Neural progenitor cell (in vitro differentiated cells): ENCODE data around the gene GNA15. TPM values are rescaled to one million over a fixed set of nuclear protein-coding genes. Genes with fewer than 3 reads are reported as not detected.
A peak's percentile ranks its signal among the peaks of the same experiment; 100 is the strongest.
"Not testable (repeated sequence)": the region's sequence is repeated elsewhere in the genome, so short reads cannot be mapped to it uniquely, and the experiment has no call there.

Experiments
- DNase-seq: peaks from one replicate; pipeline ENCODE4 v3.0.0-alpha.2; 2016; ENCODE audit warnings: low spot score
- H2AFZ ChIP-seq: fragments of 200-600 bp; sonication (generic); replicated peaks from 2 replicates; pipeline ENCODE4 v1.6.1; 2016; ENCODE audit warnings: antibody characterized with exemption
- H3F3A ChIP-seq: fragments of 200-600 bp; sonication (generic); 2 replicates; pipeline ENCODE4 v1.6.1; 2016; ENCODE audit warnings: antibody characterized with exemption, low read depth
- H3K27ac ChIP-seq: fragments of 200-600 bp; sonication (generic); 2 replicates; pipeline ENCODE4 v1.5.1; 2016; ENCODE audit warnings: mild to moderate bottlenecking
- H3K27me3 ChIP-seq: fragments of 200-600 bp; sonication (generic); 2 replicates; pipeline ENCODE4 v1.6.1; 2016; ENCODE audit warnings: mild to moderate bottlenecking, moderate library complexity
- H3K36me3 ChIP-seq: fragments of 200-600 bp; sonication (generic); 2 replicates; pipeline ENCODE4 v1.5.1; 2016
- H3K4me1 ChIP-seq: fragments of 200-600 bp; sonication (generic); 2 replicates; pipeline ENCODE4 v1.6.1; 2016; ENCODE audit warnings: mixed run types
- H3K4me2 ChIP-seq: fragments of 200-600 bp; sonication (generic); 2 replicates; pipeline ENCODE4 v1.6.1; 2016
- H3K4me3 ChIP-seq: fragments of 200-600 bp; sonication (generic); 2 replicates; pipeline ENCODE4 v1.5.1; 2016
- H3K79me2 ChIP-seq: fragments of 200-600 bp; sonication (generic); 2 replicates; pipeline ENCODE4 v1.6.1; 2016; ENCODE audit warnings: low read depth
- H3K9ac ChIP-seq: fragments of 200-600 bp; sonication (generic); 2 replicates; pipeline ENCODE4 v1.6.1; 2016
- H3K9me3 ChIP-seq: fragments of 200-600 bp; sonication (generic); 2 replicates; pipeline ENCODE4 v1.5.1; 2016; ENCODE audit warnings: low read depth
- H4K20me1 ChIP-seq: fragments of 200-600 bp; sonication (generic); 2 replicates; pipeline ENCODE4 v1.6.1; 2016; ENCODE audit warnings: low read depth
- H3K27ac Mint-ChIP-seq: 3 replicates; pipeline ENCODE4 v1.8.0; 2021; ENCODE audit warnings: mixed read lengths
- H3K27me3 Mint-ChIP-seq: 2 replicates; pipeline ENCODE4 v1.8.0; 2022; ENCODE audit warnings: low read depth, mild to moderate bottlenecking, inconsistent platforms, moderate library complexity, mixed read lengths; ENCODE audit not compliant: insufficient read depth
- H3K36me3 Mint-ChIP-seq: 3 replicates; pipeline ENCODE4 v1.8.0; 2021; ENCODE audit warnings: mixed read lengths
- H3K4me1 Mint-ChIP-seq: 3 replicates; pipeline ENCODE4 v1.8.0; 2021; ENCODE audit warnings: mixed read lengths
- H3K4me3 Mint-ChIP-seq: 3 replicates; pipeline ENCODE4 v1.8.0; 2021; ENCODE audit warnings: mild to moderate bottlenecking, moderate library complexity, mixed read lengths
- H3K9me3 Mint-ChIP-seq: 3 replicates; pipeline ENCODE4 v1.8.0; 2020; ENCODE audit warnings: mixed read lengths
- CTCF ChIP-seq: fragments of 200-600 bp; sonication (generic); IDR thresholded peaks from 2 replicates; pipeline ENCODE4 v1.5.1; 2017; ENCODE audit warnings: antibody characterized with exemption, mild to moderate bottlenecking
- EZH2 ChIP-seq: fragments of 200-600 bp; sonication (generic); IDR thresholded peaks from 2 replicates; pipeline ENCODE4 v1.6.1; 2017; ENCODE audit warnings: antibody characterized with exemption, mild to moderate bottlenecking, moderate library complexity
- EZH2phosphoT487 ChIP-seq: fragments of 200-600 bp; sonication (generic); IDR thresholded peaks from 2 replicates; pipeline ENCODE4 v1.6.1; 2017; ENCODE audit warnings: antibody characterized with exemption
- total RNA-seq: library from RNA; depleted of rRNA; stranded (reverse); fragments of >200 nt; gene quantifications from 2 replicates; pipeline ENCODE4 v1.2.3, GENCODE V29; 2015; ENCODE audit warnings: low replicate concordance

GNA15 gene
- total RNA-seq, 1 donor from 2014 or later = not detected

GRCh38 chr19:3190470-3190770 lies 54.6 kb downstream of the GNA15 start:
- Histone ChIP-seq H3K9ac (no peak overlapping the region), H3F3A (no peaks in the 10 kb centered on the region), H2AFZ (no peak overlapping the region), H3K27ac (no peak overlapping the region), H3K9me3 (no peaks in the 10 kb centered on the region), H3K4me2 (no peak overlapping the region), H3K4me1 (peaks cover 10% of the 10 kb centered on the region), H3K4me3 (no peak overlapping the region), H4K20me1 (peaks cover 56% of the 10 kb centered on the region), H3K27me3 (no peaks in the 10 kb centered on the region), H3K36me3 (no peaks in the 10 kb centered on the region), H3K79me2 (peaks cover 56% of the 10 kb centered on the region)
- TF ChIP-seq CTCF (no peak), EZH2 (no peak), EZH2phosphoT487 (no peak)
- Mint-ChIP-seq H3K4me1 (peaks cover 10% of the 10 kb centered on the region), H3K4me3 (no peak overlapping the region), H3K9me3 (no peaks in the 10 kb centered on the region), H3K27ac (no peak overlapping the region), H3K36me3 (peaks cover 5% of the 10 kb centered on the region), H3K27me3 (no peaks in the 10 kb centered on the region)
- no peak for DNase-seq

GRCh38 chr19:3190921-3191805 lies 55.3 kb downstream of the GNA15 start:
- H3K4me3 ChIP-seq = no peak overlapping the region
- DNase-seq = no peak
- H2AFZ ChIP-seq = no peak overlapping the region
- H3K9me3 Mint-ChIP-seq = no peaks in the 10 kb centered on the region
- H3K4me1 Mint-ChIP-seq = peaks cover 9% of the 10 kb centered on the region
- no peak overlapping the region for H3K27ac ChIP-seq
- peak overlapping the region; percentile 42 for H3K27ac Mint-ChIP-seq
- peaks cover 10% of the 10 kb centered on the region for H3K4me1 ChIP-seq
- H4K20me1 ChIP-seq = peaks cover 53% of the 10 kb centered on the region
- no peak overlapping the region for H3K9ac ChIP-seq
- H3K27me3 ChIP-seq = no peaks in the 10 kb centered on the region
- H3K4me3 Mint-ChIP-seq = no peak overlapping the region
- H3K27me3 Mint-ChIP-seq = no peaks in the 10 kb centered on the region
- H3K9me3 ChIP-seq = no peaks in the 10 kb centered on the region
- H3K36me3 Mint-ChIP-seq = peaks cover 5% of the 10 kb centered on the region
- TF ChIP-seq CTCF (no peak), EZH2phosphoT487 (no peak), EZH2 (no peak)
- no peak overlapping the region for H3K4me2 ChIP-seq
- H3K36me3 ChIP-seq = no peaks in the 10 kb centered on the region
- H3F3A ChIP-seq = no peaks in the 10 kb centered on the region
- peaks cover 53% of the 10 kb centered on the region for H3K79me2 ChIP-seq

- not testable (repeated sequence) for H3K4me2 ChIP-seq, H3K4me1 Mint-ChIP-seq, H3K36me3 Mint-ChIP-seq, H2AFZ ChIP-seq, H3K27me3 ChIP-seq, H3F3A ChIP-seq, H3K27me3 Mint-ChIP-seq, H3K27ac ChIP-seq, H3K36me3 ChIP-seq, H3K9me3 ChIP-seq, H3K4me1 ChIP-seq, H3K4me3 ChIP-seq, H3K4me3 Mint-ChIP-seq, H3K9me3 Mint-ChIP-seq, DNase-seq, H3K27ac Mint-ChIP-seq, H3K9ac ChIP-seq
- Histone ChIP-seq H4K20me1 (peaks cover 47% of the 10 kb centered on the region), H3K79me2 (peaks cover 47% of the 10 kb centered on the region)
These were observed 55.9 kb downstream of the GNA15 start for GRCh38 chr19:3191806-3192104.

GRCh38 chr19:3192228-3192635 lies 56.4 kb downstream of the GNA15 start:
- Histone ChIP-seq H3K9me3 (no peaks in the 10 kb centered on the region), H3K79me2 (peaks cover 42% of the 10 kb centered on the region), H3K27me3 (no peaks in the 10 kb centered on the region), H4K20me1 (peaks cover 43% of the 10 kb centered on the region), H2AFZ (no peak overlapping the region), H3K9ac (no peak overlapping the region), H3K27ac (no peak overlapping the region), H3K36me3 (no peaks in the 10 kb centered on the region), H3K4me2 (no peak overlapping the region), H3K4me1 (peaks cover under 1% of the 10 kb centered on the region), H3K4me3 (no peak overlapping the region), H3F3A (no peaks in the 10 kb centered on the region)
- no peaks in the 10 kb centered on the region for H3K27me3 Mint-ChIP-seq
- no peak for TF ChIP-seq EZH2phosphoT487
- no peak for TF ChIP-seq CTCF
- no peak for TF ChIP-seq EZH2
- no peak overlapping the region for H3K27ac Mint-ChIP-seq
- H3K36me3 Mint-ChIP-seq = peaks cover 5% of the 10 kb centered on the region
- DNase-seq = no peak
- H3K4me1 Mint-ChIP-seq = peaks cover 1% of the 10 kb centered on the region
- H3K9me3 Mint-ChIP-seq = no peaks in the 10 kb centered on the region
- no peak overlapping the region for H3K4me3 Mint-ChIP-seq
